Panc1 (cell line): ENCODE results near the gene BTBD9.

Source experiments
- CTCF ChIP-seq: fragments of 450-650 bp; IDR thresholded peaks from 2 replicates; pipeline ENCODE4 v1.5.1; 2017; ENCODE audit warnings: mild to moderate bottlenecking
- POLR2AphosphoS5 ChIP-seq: IDR thresholded peaks from 2 replicates; pipeline ENCODE4 v1.6.1; 2012; ENCODE audit warnings: mild to moderate bottlenecking, low read depth, low read length, moderate library complexity
- SIN3A ChIP-seq: IDR thresholded peaks from 2 replicates; pipeline ENCODE4 v1.6.1; 2012; ENCODE audit warnings: low read depth, mild to moderate bottlenecking, low read length, moderate library complexity, borderline replicate concordance; ENCODE audit not compliant: insufficient read depth

GRCh38 chr6:38142178-38142902 is 497.4 kb downstream of the BTBD9 start:
- no peak for TF ChIP-seq CTCF
- TF ChIP-seq SIN3A: no peak
- TF ChIP-seq POLR2AphosphoS5: no peak
